DND-41 (cell line): Measurements from ENCODE around the gene ALDH5A1.

ENCODE experiments used
- ATAC-seq: fragments of 200-7000 bp; cut with Tn5 transposase; 3 replicates; pipeline ENCODE4 v1.9.1; 2021; ENCODE audit warnings: low read depth; ENCODE audit not compliant: insufficient read depth
- DNase-seq: peaks from one replicate; pipeline ENCODE4 v3.0.0-alpha.2; 2020
- H2AFZ ChIP-seq: 2 replicates; pipeline ENCODE4 v1.6.0; 2012; ENCODE audit warnings: low read depth, low read length
- H3K27ac ChIP-seq: 2 replicates; pipeline ENCODE4 v1.5.1; 2012; ENCODE audit warnings: low read length, inconsistent platforms
- H3K27me3 ChIP-seq: fragments of 200-600 bp; sonication (generic); 2 replicates; pipeline ENCODE4 v1.6.0; 2012; ENCODE audit warnings: low read length, mild to moderate bottlenecking, inconsistent platforms; ENCODE audit not compliant: insufficient read depth, poor library complexity
- H3K36me3 ChIP-seq: 2 replicates; pipeline ENCODE4 v1.5.1; 2012; ENCODE audit warnings: low read length, inconsistent platforms; ENCODE audit not compliant: insufficient read depth
- H3K4me1 ChIP-seq: 2 replicates; pipeline ENCODE4 v1.5.1; 2012; ENCODE audit warnings: mild to moderate bottlenecking, low read length; ENCODE audit not compliant: insufficient read depth
- H3K4me2 ChIP-seq: 2 replicates; pipeline ENCODE4 v1.6.0; 2012; ENCODE audit warnings: mild to moderate bottlenecking, moderate library complexity, low read length, inconsistent platforms; ENCODE audit not compliant: insufficient read depth
- H3K4me3 ChIP-seq, 2 experiments: fragments of 200-600 bp in 1 of 2; shearing (Covaris generic) in 1 of 2; 2 replicates each; pipeline ENCODE4 v1.5.1; 2012 to 2016; ENCODE audit warnings: inconsistent platforms in 2 of 2, low read length in 2 of 2, mild to moderate bottlenecking in 2 of 2, low read depth in 1 of 2, moderate library complexity in 1 of 2
- H3K79me2 ChIP-seq: 2 replicates; pipeline ENCODE4 v1.6.0; 2012; ENCODE audit warnings: low read length, inconsistent platforms; ENCODE audit not compliant: insufficient read depth
- H3K9ac ChIP-seq: 2 replicates; pipeline ENCODE4 v1.6.0; 2012; ENCODE audit warnings: low read depth, mild to moderate bottlenecking, inconsistent platforms, low read length, moderate library complexity
- H3K9me3 ChIP-seq: 2 replicates; pipeline ENCODE4 v1.5.1; 2012; ENCODE audit warnings: low read length, moderate library complexity, mild to moderate bottlenecking, inconsistent platforms; ENCODE audit not compliant: insufficient read depth, severe bottlenecking
- H4K20me1 ChIP-seq: 2 replicates; pipeline ENCODE4 v1.6.0; 2012; ENCODE audit warnings: low read length; ENCODE audit not compliant: insufficient read depth
- CTCF ChIP-seq: IDR thresholded peaks from 2 replicates; pipeline ENCODE4 v1.5.1; 2012; ENCODE audit warnings: borderline replicate concordance, low read length, moderate library complexity, mild to moderate bottlenecking; ENCODE audit not compliant: poor library complexity, severe bottlenecking; ENCODE audit errors: extremely low read depth
- EZH2 ChIP-seq: IDR thresholded peaks from 3 replicates; pipeline ENCODE4 v1.6.1; 2012; ENCODE audit warnings: borderline replicate concordance, low read depth, mild to moderate bottlenecking, moderate library complexity, low read length, inconsistent platforms; ENCODE audit not compliant: severe bottlenecking

Gene ALDH5A1

GRCh38 chr6:24536466-24536865 lies 41.7 kb downstream of the ALDH5A1 start:
- no peak overlapping the region for H2AFZ ChIP-seq
- no peaks in the 10 kb centered on the region for H3K9me3 ChIP-seq
- ATAC-seq (no peak), DNase-seq (no peak)
- TF ChIP-seq CTCF (no peak), EZH2 (no peak)
- peaks cover 42% of the 10 kb centered on the region for H3K36me3 ChIP-seq
- H3K79me2 ChIP-seq = no peaks in the 10 kb centered on the region
- H3K4me2 ChIP-seq = no peak overlapping the region
- no peaks in the 10 kb centered on the region for H4K20me1 ChIP-seq
- H3K27ac ChIP-seq = no peak overlapping the region
- H3K27me3 ChIP-seq = no peaks in the 10 kb centered on the region
- no peaks in the 10 kb centered on the region for H3K4me1 ChIP-seq
- no peak overlapping the region for H3K4me3 ChIP-seq
- no peak overlapping the region for H3K9ac ChIP-seq

- Histone ChIP-seq H3K36me3 (peaks cover 36% of the 10 kb centered on the region), H3K9me3 (no peaks in the 10 kb centered on the region), H3K9ac (no peak overlapping the region), H3K27me3 (no peaks in the 10 kb centered on the region), H3K79me2 (no peaks in the 10 kb centered on the region), H3K4me2 (no peak overlapping the region), H4K20me1 (no peaks in the 10 kb centered on the region), H3K4me3 (no peak overlapping the region), H3K4me1 (no peaks in the 10 kb centered on the region), H3K27ac (no peak overlapping the region), H2AFZ (no peak overlapping the region)
- DNase-seq = no peak
- no peak for ATAC-seq
- no peak for TF ChIP-seq CTCF
- no peak for TF ChIP-seq EZH2
Observed at GRCh38 chr6:24537082-24537699, 42.4 kb downstream of the ALDH5A1 start.

GRCh38 chr6:24537771-24538385 lies 43.1 kb downstream of the ALDH5A1 start:
- no peaks in the 10 kb centered on the region for H3K79me2 ChIP-seq
- no peak overlapping the region for H2AFZ ChIP-seq
- H3K27ac ChIP-seq = no peak overlapping the region
- H3K27me3 ChIP-seq = no peaks in the 10 kb centered on the region
- H3K9ac ChIP-seq = no peak overlapping the region
- H3K4me2 ChIP-seq = no peak overlapping the region
- peaks cover 30% of the 10 kb centered on the region for H3K36me3 ChIP-seq
- no peaks in the 10 kb centered on the region for H4K20me1 ChIP-seq
- DNase-seq (no peak), ATAC-seq (no peak)
- no peaks in the 10 kb centered on the region for H3K4me1 ChIP-seq
- no peak overlapping the region for H3K4me3 ChIP-seq
- no peak for TF ChIP-seq CTCF
- TF ChIP-seq EZH2 = no peak
- H3K9me3 ChIP-seq = no peaks in the 10 kb centered on the region
